ENCODE results near the gene SEC14L5.

Gene SEC14L5

DNA sequence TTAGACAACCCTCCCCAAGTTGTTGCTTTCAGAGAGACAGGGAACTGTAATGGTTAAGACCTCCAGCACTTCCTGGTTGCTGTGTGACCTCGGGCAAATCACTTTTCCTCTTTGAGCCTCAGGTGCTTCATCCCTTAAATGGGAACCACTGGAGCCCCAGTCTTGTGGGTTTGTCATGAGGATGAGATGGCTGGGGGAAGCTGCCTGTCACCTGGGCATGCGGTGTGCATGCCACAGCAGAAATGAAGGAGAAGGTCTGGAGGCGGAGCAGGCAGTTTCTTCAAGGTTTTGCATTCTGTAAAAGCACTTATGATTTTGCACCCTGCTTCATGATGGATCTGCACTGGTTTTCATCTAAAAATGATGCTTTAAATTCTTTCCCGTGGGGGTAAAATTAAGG is 53.5 kb downstream of the SEC14L5 start:
- DNase-seq (ENCODE audit: low read depth), result no peak
- TF ChIP-seq, protein P1, sequence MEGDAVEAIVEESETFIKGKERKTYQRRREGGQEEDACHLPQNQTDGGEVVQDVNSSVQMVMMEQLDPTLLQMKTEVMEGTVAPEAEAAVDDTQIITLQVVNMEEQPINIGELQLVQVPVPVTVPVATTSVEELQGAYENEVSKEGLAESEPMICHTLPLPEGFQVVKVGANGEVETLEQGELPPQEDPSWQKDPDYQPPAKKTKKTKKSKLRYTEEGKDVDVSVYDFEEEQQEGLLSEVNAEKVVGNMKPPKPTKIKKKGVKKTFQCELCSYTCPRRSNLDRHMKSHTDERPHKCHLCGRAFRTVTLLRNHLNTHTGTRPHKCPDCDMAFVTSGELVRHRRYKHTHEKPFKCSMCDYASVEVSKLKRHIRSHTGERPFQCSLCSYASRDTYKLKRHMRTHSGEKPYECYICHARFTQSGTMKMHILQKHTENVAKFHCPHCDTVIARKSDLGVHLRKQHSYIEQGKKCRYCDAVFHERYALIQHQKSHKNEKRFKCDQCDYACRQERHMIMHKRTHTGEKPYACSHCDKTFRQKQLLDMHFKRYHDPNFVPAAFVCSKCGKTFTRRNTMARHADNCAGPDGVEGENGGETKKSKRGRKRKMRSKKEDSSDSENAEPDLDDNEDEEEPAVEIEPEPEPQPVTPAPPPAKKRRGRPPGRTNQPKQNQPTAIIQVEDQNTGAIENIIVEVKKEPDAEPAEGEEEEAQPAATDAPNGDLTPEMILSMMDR (IDR thresholded peaks at IDR 0.05; ENCODE audit: control insufficient read depth, extremely low read depth, insufficient read depth), result no peak
- H3K4me3 ChIP-seq (ENCODE audit: low read depth, low read length), result no peak overlapping the region

DNA sequence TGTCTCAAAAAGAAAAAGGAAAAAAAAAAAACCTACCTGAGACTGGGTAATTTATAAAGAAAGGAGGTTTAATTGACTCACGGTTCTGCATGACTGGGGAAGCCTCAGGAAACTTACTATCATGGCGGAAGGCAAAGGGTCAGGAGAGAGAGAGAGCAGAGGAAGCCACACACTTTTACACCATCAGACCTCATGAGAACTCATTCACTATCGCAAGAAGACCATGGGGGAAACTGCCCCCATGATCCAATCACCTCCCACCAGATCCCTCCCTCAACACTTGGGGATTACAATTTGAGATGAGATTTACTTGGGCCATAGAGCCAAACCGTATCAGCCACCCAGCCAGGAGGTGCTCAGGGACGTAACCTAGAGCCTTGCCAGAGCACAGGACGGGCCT is 54.8 kb downstream of the SEC14L5 start:
- no peak for DNase-seq (ENCODE audit: low read depth)
- H3K4me3 ChIP-seq (ENCODE audit: low read depth, low read length), result no peak overlapping the region
- TF ChIP-seq, protein P1 (IDR thresholded peaks at IDR 0.05; ENCODE audit: control insufficient read depth, extremely low read depth, insufficient read depth), result no peak

DNA sequence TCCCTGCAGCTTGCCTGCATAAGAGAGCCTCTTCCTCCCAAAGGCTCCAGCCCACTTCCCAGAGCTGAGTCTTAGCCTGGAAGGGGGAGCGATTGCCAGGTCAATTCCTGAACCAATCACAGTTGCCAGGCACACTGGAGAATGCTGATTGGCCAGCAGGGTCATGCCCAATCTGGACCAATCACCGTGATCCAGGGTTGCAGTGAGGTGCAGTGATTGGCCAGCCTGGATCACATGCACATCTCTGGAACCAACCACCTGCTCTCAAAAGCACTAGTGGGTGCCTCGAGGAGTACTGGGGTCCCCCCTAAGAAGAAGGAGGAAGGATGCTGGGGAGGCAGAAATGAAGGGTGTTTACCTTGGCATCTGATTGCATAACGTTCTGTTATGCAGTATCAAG is 57.2 kb downstream of the SEC14L5 start:
- TF ChIP-seq, protein P1 (IDR thresholded peaks at IDR 0.05; ENCODE audit: control insufficient read depth, extremely low read depth, insufficient read depth), result no peak
- DNase-seq (ENCODE audit: low read depth), result no peak
- no peak overlapping the region for H3K4me3 ChIP-seq (ENCODE audit: low read depth, low read length)

DNA sequence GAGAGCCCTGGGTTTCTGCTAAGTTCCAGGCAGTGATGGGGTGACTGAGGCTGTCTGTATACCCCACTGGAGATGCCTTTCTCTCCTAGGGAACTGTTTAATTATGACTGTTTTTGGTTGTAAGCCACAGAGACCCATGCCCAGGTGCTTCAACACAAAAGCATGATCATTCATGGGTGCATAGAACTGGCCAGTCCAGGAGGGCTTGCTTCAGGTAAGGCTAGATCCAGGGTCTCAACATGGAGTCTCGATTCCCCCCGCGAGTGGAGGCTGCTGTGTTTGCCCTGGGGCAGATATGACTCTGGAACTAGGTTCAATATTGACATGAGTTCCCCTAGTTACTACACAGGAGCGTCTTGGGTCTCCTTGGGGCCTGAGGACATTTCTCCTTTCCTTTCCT is 57.8 kb downstream of the SEC14L5 start:
- no peak overlapping the region for H3K4me3 ChIP-seq (ENCODE audit: low read depth, low read length)
- no peak for DNase-seq (ENCODE audit: low read depth)
- TF ChIP-seq, protein P1 (IDR thresholded peaks at IDR 0.05; ENCODE audit: control insufficient read depth, extremely low read depth, insufficient read depth), result no peak

DNA sequence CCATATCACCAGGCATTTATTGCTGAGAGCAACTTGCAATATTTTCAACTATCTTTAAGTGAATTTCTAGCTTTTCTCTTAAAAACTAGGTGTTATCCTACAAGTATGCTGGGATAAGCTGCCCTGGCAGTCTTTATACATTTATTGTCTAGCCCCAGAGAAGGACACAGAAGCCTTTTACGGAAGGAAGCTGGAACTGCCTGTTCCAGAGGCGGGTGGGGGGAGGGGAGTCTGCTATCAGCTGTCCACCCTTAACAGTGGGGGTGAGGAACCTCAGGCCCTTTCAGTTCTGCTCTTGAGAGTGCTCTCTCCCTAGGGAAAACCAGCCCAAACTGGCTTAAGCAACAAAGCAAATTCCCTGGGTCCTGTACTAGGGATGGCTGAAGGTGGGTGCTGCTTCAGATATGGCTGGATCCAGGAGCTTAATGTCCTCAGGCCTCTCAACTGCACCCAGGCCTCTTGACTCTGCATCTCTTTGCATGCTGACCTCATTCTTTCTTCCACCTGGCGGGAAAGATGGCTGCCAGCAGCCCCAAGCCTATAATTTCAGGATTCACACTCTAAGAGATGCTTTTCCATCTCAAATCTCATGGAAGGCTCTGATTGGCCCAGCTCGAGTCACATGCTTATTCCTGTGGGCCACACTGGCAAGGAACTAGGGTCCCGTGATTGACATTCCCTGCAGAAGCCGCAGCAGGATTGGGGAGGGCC is 59.0 kb downstream of the SEC14L5 start:
- no peak for DNase-seq (ENCODE audit: low read depth)
- no peak overlapping the region for H3K4me3 ChIP-seq (ENCODE audit: low read depth, low read length)
- TF ChIP-seq, protein P1 (IDR thresholded peaks at IDR 0.05; ENCODE audit: control insufficient read depth, extremely low read depth, insufficient read depth), result no peak

DNA sequence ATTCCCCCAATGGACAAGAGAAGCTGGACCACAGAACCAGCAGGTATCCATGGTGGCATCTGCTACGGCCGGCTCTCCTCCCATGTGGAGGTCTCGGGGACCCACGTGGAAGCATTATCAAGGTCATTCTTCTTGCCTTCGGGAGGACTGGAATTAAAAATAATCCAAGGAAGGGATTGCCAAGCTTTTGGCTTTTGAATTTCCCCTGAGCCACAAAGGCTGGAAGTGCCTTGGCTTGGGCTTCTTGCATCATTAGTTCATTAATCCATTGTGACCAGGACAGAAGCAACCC is 59.5 kb downstream of the SEC14L5 start:
- DNase-seq (ENCODE audit: low read depth), result no peak
- H3K4me3 ChIP-seq (ENCODE audit: low read depth, low read length), result no peak overlapping the region
- TF ChIP-seq, protein P1 (IDR thresholded peaks at IDR 0.05; ENCODE audit: control insufficient read depth, extremely low read depth, insufficient read depth), result no peak

DNA sequence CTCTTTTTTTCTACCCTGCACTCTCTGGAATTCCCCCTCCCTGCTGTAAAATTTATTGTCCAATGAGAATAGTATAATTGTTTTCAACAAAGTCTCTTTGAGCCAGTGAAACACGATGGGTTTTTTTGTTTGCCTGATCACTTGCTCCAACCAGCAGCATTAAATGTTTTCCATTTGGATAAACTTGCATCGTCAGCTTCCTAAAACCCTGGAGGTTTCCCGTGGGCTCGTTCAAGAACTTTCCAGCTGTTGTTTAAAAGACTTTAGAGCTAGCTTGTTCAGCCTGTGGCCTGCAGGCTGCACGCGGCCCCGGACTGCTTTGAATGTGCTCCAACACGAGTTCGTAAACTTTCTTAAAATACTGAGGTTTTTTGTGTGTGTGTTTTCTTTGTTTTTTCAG is 60.7 kb downstream of the SEC14L5 start:
- no peak overlapping the region for H3K4me3 ChIP-seq (ENCODE audit: low read depth, low read length)
- no peak for DNase-seq (ENCODE audit: low read depth)
- TF ChIP-seq, protein P1 (IDR thresholded peaks at IDR 0.05; ENCODE audit: control insufficient read depth, extremely low read depth, insufficient read depth), result no peak

Data from LNCaP clone FGC (cell line).